HG03103 (cell line): Measurements from ENCODE around the gene TARS2.

Experiments
- ATAC-seq: cut with Tn5 transposase; IDR thresholded peaks from one replicate; pipeline ENCODE4 v1.9.1; 2021; ENCODE audit warnings: low read depth; ENCODE audit not compliant: unreplicated experiment

Gene TARS2

DNA sequence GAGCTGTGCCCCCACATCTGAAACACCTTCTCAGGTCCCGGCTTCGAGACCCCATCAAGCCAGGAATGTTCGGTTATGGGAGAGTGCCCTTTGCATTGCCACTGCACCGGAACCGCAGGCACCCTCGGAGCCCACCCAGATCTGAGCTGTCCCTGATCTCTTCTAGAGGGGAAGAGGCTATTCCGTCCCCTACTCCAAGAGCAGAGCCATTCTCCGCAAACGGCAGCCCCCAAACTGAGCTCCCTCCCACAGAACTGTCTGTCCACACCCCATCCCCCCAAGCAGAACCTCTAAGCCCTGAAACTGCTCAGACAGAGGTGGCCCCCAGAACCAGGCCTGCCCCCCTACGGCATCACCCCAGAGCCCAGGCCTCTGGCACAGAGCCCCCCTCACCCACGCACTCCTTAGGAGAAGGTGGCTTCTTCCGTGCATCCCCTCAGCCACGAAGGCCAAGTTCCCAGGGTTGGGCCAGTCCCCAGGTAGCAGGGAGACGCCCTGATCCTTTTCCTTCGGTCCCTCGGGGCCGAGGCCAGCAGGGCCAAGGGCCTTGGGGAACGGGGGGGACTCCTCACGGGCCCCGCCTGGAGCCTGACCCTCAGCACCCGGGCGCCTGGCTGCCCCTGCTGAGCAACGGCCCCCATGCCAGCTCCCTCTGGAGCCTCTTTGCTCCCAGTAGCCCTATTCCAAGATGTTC lies 66.3 kb downstream of the TARS2 start:
- no peak for ATAC-seq

DNA sequence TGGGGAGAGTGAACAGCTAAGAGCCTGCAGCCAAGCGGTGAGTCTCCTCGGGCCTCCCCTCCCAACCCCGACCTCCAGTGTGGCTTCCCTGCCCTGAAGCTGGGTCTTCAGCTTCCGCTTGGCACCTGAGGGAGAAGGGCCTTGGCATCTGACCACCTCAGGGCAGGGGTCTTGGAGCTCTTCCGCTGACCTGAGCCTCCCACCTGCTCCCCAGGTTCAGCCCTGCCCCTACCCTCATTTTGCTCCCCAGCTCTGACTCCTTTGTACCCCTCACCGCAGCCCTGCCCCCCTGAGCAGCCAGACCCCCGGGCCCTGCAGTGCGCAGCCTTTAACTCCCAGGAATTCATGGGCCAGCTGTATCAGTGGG lies 66.8 kb downstream of the TARS2 start:
- ATAC-seq: no peak

DNA sequence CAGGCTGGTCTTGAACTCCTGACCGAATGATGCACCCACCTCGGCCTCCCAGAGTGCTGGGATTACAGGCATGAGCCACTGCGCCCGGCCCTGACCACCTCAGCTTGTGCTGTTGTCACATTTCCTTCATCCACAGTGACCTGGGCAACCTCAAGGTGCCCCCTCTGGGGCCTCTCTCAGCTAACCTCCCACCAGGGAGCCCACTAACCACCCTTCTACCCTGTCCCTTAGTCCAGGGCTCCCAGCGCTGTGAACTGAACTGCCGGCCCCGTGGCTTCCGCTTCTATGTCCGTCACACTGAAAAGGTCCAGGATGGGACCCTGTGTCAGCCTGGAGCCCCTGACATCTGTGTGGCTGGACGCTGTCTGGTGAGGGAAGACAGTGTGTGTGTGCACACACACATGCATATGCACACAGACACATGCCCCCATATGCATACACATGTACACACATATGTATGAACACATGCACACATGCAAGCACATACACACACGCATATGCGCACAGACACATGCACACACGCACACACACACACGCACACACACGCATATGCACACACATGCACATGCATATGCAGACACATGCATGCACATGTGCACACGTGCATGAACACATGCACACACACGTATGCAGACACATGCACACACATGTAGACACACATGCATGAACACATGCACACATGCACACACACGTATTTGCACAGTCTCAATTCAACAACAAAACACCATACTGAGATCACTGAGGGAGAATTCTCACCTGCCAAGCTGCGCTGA lies 68.2 kb downstream of the TARS2 start:
- ATAC-seq: no peak

DNA sequence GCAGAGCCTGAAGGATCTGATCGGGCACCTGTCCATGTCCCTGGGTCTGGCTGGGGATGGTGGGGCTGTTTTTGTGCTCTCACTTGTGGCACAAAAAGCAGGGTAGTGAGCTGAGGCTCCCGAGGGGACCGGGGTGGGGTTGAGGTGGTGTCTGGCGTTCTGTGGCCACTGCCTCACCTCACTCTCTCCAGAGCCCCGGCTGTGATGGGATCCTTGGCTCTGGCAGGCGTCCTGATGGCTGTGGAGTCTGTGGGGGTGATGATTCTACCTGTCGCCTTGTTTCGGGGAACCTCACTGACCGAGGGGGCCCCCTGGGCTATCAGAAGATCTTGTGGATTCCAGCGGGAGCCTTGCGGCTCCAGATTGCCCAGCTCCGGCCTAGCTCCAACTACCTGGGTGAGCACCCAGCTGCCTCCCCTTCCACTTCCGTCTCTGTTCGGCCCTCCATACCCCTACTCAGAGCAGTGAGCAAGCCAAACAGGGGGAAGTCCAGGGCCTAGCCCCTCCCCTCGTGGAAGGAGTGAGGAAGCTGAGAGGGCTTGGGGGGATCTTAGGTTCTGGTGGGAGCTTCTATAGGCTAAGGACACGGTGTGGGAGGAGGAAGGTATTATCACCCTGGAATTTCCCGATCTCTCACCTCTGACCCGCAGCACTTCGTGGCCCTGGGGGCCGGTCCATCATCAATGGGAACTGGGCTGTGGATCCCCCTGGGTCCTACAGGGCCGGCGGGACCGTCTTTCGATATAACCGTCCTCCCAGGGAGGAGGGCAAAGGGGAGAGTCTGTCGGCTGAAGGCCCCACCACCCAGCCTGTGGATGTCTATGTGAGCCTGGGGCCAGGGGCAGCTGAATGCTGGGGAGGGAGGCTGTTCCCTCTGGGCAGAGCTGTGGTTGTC lies 69.0 kb downstream of the TARS2 start:
- ATAC-seq: no peak

DNA sequence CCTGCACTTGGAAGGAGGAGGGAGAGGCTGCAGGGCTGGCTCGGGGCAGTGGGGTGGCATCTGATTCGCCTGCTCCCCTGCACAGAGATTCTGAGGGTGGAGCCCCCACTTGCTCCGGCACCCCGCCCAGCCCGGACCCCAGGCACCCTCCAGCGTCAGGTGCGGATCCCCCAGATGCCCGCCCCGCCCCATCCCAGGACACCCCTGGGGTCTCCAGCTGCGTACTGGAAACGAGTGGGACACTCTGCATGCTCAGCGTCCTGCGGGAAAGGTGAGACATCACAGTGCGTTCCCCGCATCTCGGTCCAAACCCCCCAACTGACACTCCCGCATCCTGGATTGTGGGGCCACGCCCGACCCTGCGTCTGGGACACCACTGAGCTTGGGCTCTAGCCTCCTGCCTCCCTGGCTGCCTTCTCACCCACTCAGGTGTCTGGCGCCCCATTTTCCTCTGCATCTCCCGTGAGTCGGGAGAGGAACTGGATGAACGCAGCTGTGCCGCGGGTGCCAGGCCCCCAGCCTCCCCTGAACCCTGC lies 69.9 kb downstream of the TARS2 start:
- no peak for ATAC-seq
